ENCODE data around the gene TMEM43. TPM values are rescaled to one million over a fixed set of nuclear protein-coding genes. Genes with fewer than 3 reads are reported as not detected.

The TMEM43 gene
- total RNA-seq, 2 experiments from 2014 or later: 40.4 to 42.0 TPM

DNA sequence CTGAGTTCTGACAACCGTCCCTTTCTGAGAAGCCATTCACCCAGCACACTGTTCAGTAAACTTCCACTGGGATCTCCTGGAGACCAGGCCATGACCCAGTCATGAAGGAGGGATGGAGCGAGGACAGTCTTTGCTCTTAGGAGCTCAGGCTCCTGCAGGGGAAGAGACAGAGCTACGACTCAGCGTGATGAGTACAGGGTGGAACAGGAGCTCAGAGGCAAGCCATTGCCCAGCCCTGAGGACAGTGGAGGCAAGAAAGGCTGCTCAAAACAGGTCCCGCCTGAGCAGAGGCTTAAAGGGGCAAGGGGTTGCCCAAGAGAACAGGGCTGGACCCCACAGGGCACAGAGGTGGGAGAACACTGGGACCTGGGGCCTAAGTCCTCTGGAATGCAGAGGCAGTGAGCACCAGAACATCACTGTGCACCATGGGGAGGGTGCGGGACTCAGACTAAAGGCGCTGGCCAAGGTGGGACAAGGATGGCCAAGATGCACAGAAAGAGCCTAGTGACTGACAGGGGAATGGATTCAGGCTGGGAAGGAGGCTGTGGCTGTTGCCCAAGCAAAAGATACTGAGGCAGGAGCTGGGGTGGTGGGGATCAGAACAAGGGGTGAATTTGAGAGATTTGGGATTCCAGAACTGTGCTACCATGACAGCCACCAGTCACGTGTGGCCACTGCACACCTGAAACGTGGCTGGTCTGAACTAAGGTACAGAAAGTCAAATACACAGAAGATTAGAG, 25.8 kb downstream of the TMEM43 start:
- H3K4me3 Mint-ChIP-seq: no peak overlapping the region
- H3K4me1 Mint-ChIP-seq: peaks cover 3% of the 10 kb centered on the region
- H3K36me3 Mint-ChIP-seq (ENCODE audit: low read depth): peaks cover 19% of the 10 kb centered on the region
- no peaks in the 10 kb centered on the region for H3K9me3 Mint-ChIP-seq
- ChIA-PET CTCF (interaction anchor here (0.8 to 2.5 kb wide), 4 partner anchors 8 to 26 kb away, joined by 3 to 10 read pairs (median 4); partner anchors contain the start of genes CHCHD4 and TMEM43), POLR2A (no interaction called here)
- no peak for DNase-seq
- no peaks in the 10 kb centered on the region for H3K27me3 Mint-ChIP-seq
- no peak overlapping the region for H3K27ac Mint-ChIP-seq

- H3K4me3 Mint-ChIP-seq: no peak overlapping the region
- no peaks in the 10 kb centered on the region for H3K9me3 Mint-ChIP-seq
- no peaks in the 10 kb centered on the region for H3K27me3 Mint-ChIP-seq
- no peak overlapping the region for H3K27ac Mint-ChIP-seq
- ChIA-PET POLR2A (no interaction called here), CTCF (interaction anchor here (1.2 to 2.5 kb wide), 2 partner anchors 9 to 27 kb away, joined by 3 to 10 read pairs; partner anchors contain the start of genes CHCHD4 and TMEM43)
- H3K36me3 Mint-ChIP-seq (ENCODE audit: low read depth): peaks cover 20% of the 10 kb centered on the region
- H3K4me1 Mint-ChIP-seq: peaks cover 2% of the 10 kb centered on the region
- no peak for DNase-seq
Measured at GRCh38 chr3:14151471-14152083, 26.7 kb downstream of the TMEM43 start.

DNA sequence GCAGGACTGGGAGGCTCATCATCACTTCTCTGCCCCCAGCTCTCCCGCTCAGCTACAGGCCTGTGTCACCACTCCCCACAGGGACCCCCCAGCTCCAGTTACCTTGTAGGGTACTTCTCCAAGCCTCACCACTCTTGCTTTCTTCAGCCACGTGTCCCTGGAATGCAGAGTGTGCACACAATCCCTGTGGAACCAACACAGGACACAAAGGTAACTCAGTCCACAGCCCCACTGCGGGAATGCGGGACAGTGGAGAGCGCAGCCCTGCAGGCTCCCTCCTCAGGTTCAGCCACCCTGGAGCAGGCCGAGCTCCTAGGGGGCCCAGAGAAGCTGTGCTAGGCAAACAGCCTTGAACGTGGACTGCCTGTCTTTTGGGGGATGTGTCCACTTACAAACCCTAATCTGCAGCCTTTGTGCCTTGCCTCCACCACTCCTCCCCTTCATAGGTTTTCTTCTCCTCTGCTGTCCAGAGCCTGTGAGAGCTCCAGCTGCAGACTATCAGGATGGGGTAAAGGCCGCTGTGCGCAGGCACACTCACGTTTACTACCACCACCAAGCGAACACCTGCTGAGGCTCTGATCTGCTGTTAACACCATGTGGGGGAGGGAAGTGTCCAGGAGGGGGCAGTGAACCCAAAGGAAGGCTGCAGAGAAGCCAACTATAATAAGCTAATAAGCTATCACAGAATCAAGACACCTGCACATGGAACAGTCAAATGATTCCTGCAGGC, 27.5 kb downstream of the TMEM43 start:
- DNase-seq: no peak
- H3K4me1 Mint-ChIP-seq: peaks cover 2% of the 10 kb centered on the region
- no peaks in the 10 kb centered on the region for H3K9me3 Mint-ChIP-seq
- no peak overlapping the region for H3K4me3 Mint-ChIP-seq
- H3K27me3 Mint-ChIP-seq: no peaks in the 10 kb centered on the region
- ChIA-PET POLR2A (no interaction called here), CTCF (interaction anchor here (1.6 to 2.5 kb wide), 2 partner anchors 10 to 15 kb away, joined by 3 to 10 read pairs; no protein-coding TSS in a partner anchor)
- H3K27ac Mint-ChIP-seq: no peak overlapping the region
- H3K36me3 Mint-ChIP-seq (ENCODE audit: low read depth): peaks cover 26% of the 10 kb centered on the region

GRCh38 chr3:14152963-14153355, 28.1 kb downstream of the TMEM43 start:
- no peak for DNase-seq
- CTCF ChIA-PET: interaction anchor here (1.6 to 2.5 kb wide), 2 partner anchors 11 to 14 kb away, joined by 3 to 10 read pairs; no protein-coding TSS in a partner anchor
- no peak overlapping the region for H3K27ac Mint-ChIP-seq
- peaks cover 25% of the 10 kb centered on the region for H3K36me3 Mint-ChIP-seq (ENCODE audit: low read depth)
- peaks cover 2% of the 10 kb centered on the region for H3K4me1 Mint-ChIP-seq
- POLR2A ChIA-PET: no interaction called here
- H3K4me3 Mint-ChIP-seq: no peak overlapping the region
- H3K27me3 Mint-ChIP-seq: no peaks in the 10 kb centered on the region
- no peaks in the 10 kb centered on the region for H3K9me3 Mint-ChIP-seq

- Mint-ChIP-seq H3K36me3 (ENCODE audit: low read depth) (peaks cover 30% of the 10 kb centered on the region), H3K4me3 (no peak overlapping the region), H3K9me3 (no peaks in the 10 kb centered on the region), H3K27me3 (no peaks in the 10 kb centered on the region), H3K4me1 (peaks cover 2% of the 10 kb centered on the region), H3K27ac (no peak overlapping the region)
- DNase-seq: no peak
- ChIA-PET CTCF (interaction anchor here (0.8 to 1.6 kb wide), 2 partner anchors 13 kb away, joined by 3 read pairs; no protein-coding TSS in a partner anchor), POLR2A (no interaction called here)
Measured at GRCh38 chr3:14153663-14154062, 28.8 kb downstream of the TMEM43 start.

GRCh38 chr3:14154276-14154675, 29.4 kb downstream of the TMEM43 start:
- Mint-ChIP-seq H3K36me3 (ENCODE audit: low read depth) (peaks cover 36% of the 10 kb centered on the region), H3K4me1 (peaks cover 2% of the 10 kb centered on the region), H3K27ac (no peak overlapping the region), H3K27me3 (no peaks in the 10 kb centered on the region), H3K9me3 (no peaks in the 10 kb centered on the region), H3K4me3 (no peak overlapping the region)
- no peak for DNase-seq
- ChIA-PET CTCF (interaction anchor here (0.8 to 1.6 kb wide), 2 partner anchors 13 to 14 kb away, joined by 3 read pairs; no protein-coding TSS in a partner anchor), POLR2A (no interaction called here)

DNA sequence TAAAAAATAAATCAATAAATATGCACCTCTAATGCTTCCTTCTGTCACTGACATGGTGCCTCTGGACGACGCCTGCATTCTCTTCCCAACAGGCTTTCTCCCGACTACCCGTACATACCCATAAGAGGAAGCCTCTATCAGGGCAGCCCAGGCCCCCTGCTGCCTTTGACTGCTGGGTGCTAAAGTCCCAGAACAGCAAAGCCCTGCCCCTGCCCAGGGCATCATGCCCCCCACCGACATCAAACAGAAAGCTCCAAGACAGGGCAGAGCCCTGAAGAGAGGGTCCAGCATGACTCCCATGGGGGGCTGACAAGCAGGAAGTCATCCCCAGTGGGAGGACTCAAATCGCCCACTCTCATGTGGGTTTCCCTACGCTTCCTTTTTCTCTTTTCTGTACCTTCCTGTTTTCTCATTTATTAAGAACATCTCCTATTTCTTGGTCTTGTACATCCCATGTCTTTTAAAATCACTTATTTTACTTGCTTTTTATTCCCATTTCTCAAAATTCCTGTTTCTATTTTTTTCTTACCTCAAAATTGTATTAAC, 30.1 kb downstream of the TMEM43 start:
- POLR2A ChIA-PET: no interaction called here
- Mint-ChIP-seq H3K4me1 (peaks cover 2% of the 10 kb centered on the region), H3K27ac (no peak overlapping the region), H3K9me3 (no peaks in the 10 kb centered on the region), H3K36me3 (ENCODE audit: low read depth) (peaks cover 40% of the 10 kb centered on the region), H3K4me3 (no peak overlapping the region), H3K27me3 (no peaks in the 10 kb centered on the region)
- CTCF ChIA-PET: no interaction called here
- no peak for DNase-seq

GRCh38 chr3:14156201-14156600, 31.3 kb downstream of the TMEM43 start:
- Mint-ChIP-seq H3K4me3 (no peak overlapping the region), H3K36me3 (ENCODE audit: low read depth) (peaks cover 53% of the 10 kb centered on the region), H3K27ac (no peak overlapping the region), H3K27me3 (no peaks in the 10 kb centered on the region), H3K4me1 (peaks cover 2% of the 10 kb centered on the region), H3K9me3 (peaks cover 5% of the 10 kb centered on the region)
- DNase-seq: no peak
- POLR2A ChIA-PET: no interaction called here
- CTCF ChIA-PET: interaction anchor here (0.7 kb wide), 1 partner anchor 11 kb away, joined by 4 read pairs; no protein-coding TSS in a partner anchor

GRCh38 chr3:14156843-14157561, 32.1 kb downstream of the TMEM43 start:
- Mint-ChIP-seq H3K36me3 (ENCODE audit: low read depth) (peaks cover 61% of the 10 kb centered on the region), H3K9me3 (peaks cover 13% of the 10 kb centered on the region), H3K4me1 (peaks cover 2% of the 10 kb centered on the region), H3K4me3 (no peak overlapping the region), H3K27ac (no peak overlapping the region), H3K27me3 (no peaks in the 10 kb centered on the region)
- POLR2A ChIA-PET: no interaction called here
- DNase-seq: no peak
- CTCF ChIA-PET: interaction anchor here (0.7 kb wide), 1 partner anchor 12 kb away, joined by 4 read pairs; no protein-coding TSS in a partner anchor

DNA sequence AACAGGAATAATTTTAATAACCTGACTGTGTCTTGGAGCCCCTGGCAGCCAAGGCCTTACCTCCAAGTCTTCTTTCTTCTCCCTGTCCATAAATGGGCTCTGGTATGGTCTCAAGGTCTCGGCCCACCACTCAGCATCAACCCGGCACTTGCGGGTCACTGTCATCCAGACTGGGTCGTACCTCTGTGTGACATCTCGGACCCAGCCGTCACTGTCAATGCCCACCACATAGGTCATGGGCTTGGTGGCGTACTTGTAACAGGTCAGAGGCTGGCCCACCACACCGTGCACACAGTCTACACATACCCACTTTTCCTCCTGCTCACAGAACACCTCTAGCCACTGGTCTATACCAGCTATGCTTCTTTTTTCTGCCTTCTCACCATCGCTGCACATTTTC, 33.1 kb downstream of the TMEM43 start:
- H3K9me3 Mint-ChIP-seq: peaks cover 14% of the 10 kb centered on the region
- peaks cover 2% of the 10 kb centered on the region for H3K4me1 Mint-ChIP-seq
- H3K36me3 Mint-ChIP-seq (ENCODE audit: low read depth): peaks cover 70% of the 10 kb centered on the region
- no peak overlapping the region for H3K4me3 Mint-ChIP-seq
- POLR2A ChIA-PET: no interaction called here
- H3K27me3 Mint-ChIP-seq: no peaks in the 10 kb centered on the region
- H3K27ac Mint-ChIP-seq: no peak overlapping the region
- no peak for DNase-seq
- CTCF ChIA-PET: interaction anchor here (3.4 kb wide), 1 partner anchor 13 kb away, joined by 13 read pairs; no protein-coding TSS in a partner anchor

DNA sequence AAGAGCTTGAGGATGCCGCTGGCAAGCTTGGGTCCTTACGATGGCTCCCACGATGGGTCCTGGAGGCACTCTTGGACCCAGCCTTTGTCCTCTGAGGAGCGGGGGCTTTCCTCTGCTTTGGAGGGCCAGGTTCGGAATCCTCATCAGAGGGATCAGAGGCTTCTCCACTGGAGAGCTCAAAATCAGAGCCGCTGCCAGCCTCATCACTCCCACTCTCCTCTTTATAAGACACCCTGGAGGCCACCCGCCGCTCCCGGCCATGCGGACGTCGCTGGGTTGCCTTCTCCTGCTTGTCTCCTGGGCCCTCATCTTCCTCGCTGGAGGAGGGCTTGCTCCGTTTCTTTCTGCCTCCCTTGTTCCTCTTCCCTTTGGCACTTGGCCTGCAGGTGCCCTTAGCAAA, 33.5 kb downstream of the TMEM43 start:
- no peak for DNase-seq
- Mint-ChIP-seq H3K4me1 (peaks cover 2% of the 10 kb centered on the region), H3K27me3 (no peaks in the 10 kb centered on the region), H3K9me3 (peaks cover 14% of the 10 kb centered on the region), H3K27ac (no peak overlapping the region), H3K36me3 (ENCODE audit: low read depth) (peaks cover 74% of the 10 kb centered on the region), H3K4me3 (no peak overlapping the region)
- CTCF ChIA-PET: interaction anchor here (0.6 to 3.4 kb wide), 4 partner anchors 13 to 207 kb away, joined by 3 to 13 read pairs (median 3); no protein-coding TSS in a partner anchor
- POLR2A ChIA-PET: no interaction called here

GRCh38 chr3:14159426-14159825, 34.6 kb downstream of the TMEM43 start:
- H3K4me3 Mint-ChIP-seq: no peak overlapping the region
- peaks cover 83% of the 10 kb centered on the region for H3K36me3 Mint-ChIP-seq (ENCODE audit: low read depth)
- CTCF ChIA-PET: interaction anchor here (0.5 to 3.4 kb wide), 4 partner anchors 12 to 34 kb away, joined by 3 to 13 read pairs (median 3); no protein-coding TSS in a partner anchor
- no peak overlapping the region for H3K27ac Mint-ChIP-seq
- POLR2A ChIA-PET: interaction anchor here (0.8 kb wide), 1 partner anchor 14 kb away, joined by 4 read pairs; no protein-coding TSS in a partner anchor
- no peaks in the 10 kb centered on the region for H3K27me3 Mint-ChIP-seq
- no peak for DNase-seq
- H3K9me3 Mint-ChIP-seq: peaks cover 14% of the 10 kb centered on the region
- peaks cover under 1% of the 10 kb centered on the region for H3K4me1 Mint-ChIP-seq
